Activated gamma-delta T cell (primary cell): ENCODE data around the gene C19orf44.
"Not testable (repeated sequence)": the region's sequence is repeated elsewhere in the genome, so short reads cannot be mapped to it uniquely, and the experiment has no call there.

ENCODE experiments used
- DNase-seq: peaks from one replicate; lab custom pipeline; 2025; lab: John Stamatoyannopoulos, UW

The C19orf44 gene

GRCh38 chr19:16467581-16467980, 28.6 kb upstream of the C19orf44 start:
- DNase-seq: no peak

GRCh38 chr19:16470541-16470910, 25.7 kb upstream of the C19orf44 start:
- DNase-seq: no peak

GRCh38 chr19:16470911-16471811, 25.0 kb upstream of the C19orf44 start:
- no peak for DNase-seq

- not testable (repeated sequence) for DNase-seq
Observed at GRCh38 chr19:16472559-16472899, 23.7 kb upstream of the C19orf44 start.

- no peak for DNase-seq
Observed at GRCh38 chr19:16472992-16473391, 23.2 kb upstream of the C19orf44 start.

- DNase-seq: no peak
Observed at GRCh38 chr19:16473875-16474392, 22.3 kb upstream of the C19orf44 start.

- no peak for DNase-seq
Observed at GRCh38 chr19:16476401-16476800, 19.8 kb upstream of the C19orf44 start.

- DNase-seq: no peak
Observed at GRCh38 chr19:16477311-16477710, 18.9 kb upstream of the C19orf44 start.

GRCh38 chr19:16482745-16483144, 13.4 kb upstream of the C19orf44 start:
- no peak for DNase-seq

- DNase-seq: not testable (repeated sequence)
Observed at GRCh38 chr19:16486476-16486875, 9.7 kb upstream of the C19orf44 start.

- no peak for DNase-seq
Observed at GRCh38 chr19:16496613-16496983, 404 bp downstream of the C19orf44 start.

- DNase-seq: no peak
Observed at GRCh38 chr19:16497042-16497441, 848 bp downstream of the C19orf44 start.

- no peak for DNase-seq
Observed at GRCh38 chr19:16497837-16498236, 1.6 kb downstream of the C19orf44 start.

GRCh38 chr19:16504271-16504670, 8.1 kb downstream of the C19orf44 start:
- no peak for DNase-seq

- not testable (repeated sequence) for DNase-seq
Observed at GRCh38 chr19:16506161-16506560, 10.0 kb downstream of the C19orf44 start.

GRCh38 chr19:16506961-16507360, 10.8 kb downstream of the C19orf44 start:
- DNase-seq: no peak

- DNase-seq: no peak
Observed at GRCh38 chr19:16508546-16508945, 12.4 kb downstream of the C19orf44 start.

GRCh38 chr19:16509141-16510061, 13.2 kb downstream of the C19orf44 start:
- no peak for DNase-seq

- not testable (repeated sequence) for DNase-seq
Observed at GRCh38 chr19:16512611-16513010, 16.4 kb downstream of the C19orf44 start.

GRCh38 chr19:16514383-16515019, 18.3 kb downstream of the C19orf44 start:
- DNase-seq: no peak

GRCh38 chr19:16516381-16516780, 20.2 kb downstream of the C19orf44 start:
- DNase-seq: no peak
